DOHH2 (cell line): Measurements from ENCODE around the gene IST1.
"Not testable (repeated sequence)": the region's sequence is repeated elsewhere in the genome, so short reads cannot be mapped to it uniquely, and the experiment has no call there.

ENCODE experiments used
- H3F3A ChIP-seq: fragments of 200-600 bp; sonication (generic), shearing (Covaris generic); 2 replicates; pipeline ENCODE4 v1.6.0; 2016; ENCODE audit warnings: antibody characterized with exemption, mild to moderate bottlenecking; ENCODE audit not compliant: control insufficient read depth, insufficient read depth
- H3K27ac ChIP-seq: fragments of 200-600 bp; sonication (generic); 2 replicates; pipeline ENCODE4 v1.5.1; 2014; ENCODE audit warnings: low read depth, mild to moderate bottlenecking, low read length, moderate library complexity
- H3K27me3 ChIP-seq: fragments of 200-600 bp; sonication (generic); 2 replicates; pipeline ENCODE4 v1.6.1; 2014; ENCODE audit warnings: mild to moderate bottlenecking, low read length, mixed read lengths; ENCODE audit not compliant: control insufficient read depth
- H3K36me3 ChIP-seq: fragments of 200-600 bp; sonication (generic); 2 replicates; pipeline ENCODE4 v1.6.1; 2014; ENCODE audit warnings: mild to moderate bottlenecking, low read length, moderate library complexity, mixed read lengths; ENCODE audit not compliant: control insufficient read depth
- H3K4me1 ChIP-seq: fragments of 200-600 bp; sonication (generic); 2 replicates; pipeline ENCODE4 v1.6.1; 2014; ENCODE audit warnings: mild to moderate bottlenecking, low read length, mixed read lengths; ENCODE audit not compliant: control insufficient read depth
- H3K4me2 ChIP-seq: fragments of 200-600 bp; sonication (generic); 2 replicates; pipeline ENCODE4 v1.6.0; 2014; ENCODE audit warnings: mild to moderate bottlenecking, low read length, moderate library complexity
- H3K4me3 ChIP-seq: fragments of 200-600 bp; sonication (generic); 2 replicates; pipeline ENCODE4 v1.5.1; 2014; ENCODE audit warnings: mild to moderate bottlenecking, low read length, mixed read lengths
- H3K79me2 ChIP-seq: fragments of 200-600 bp; sonication (generic); 2 replicates; pipeline ENCODE4 v1.6.1; 2014; ENCODE audit warnings: mild to moderate bottlenecking, low read length, mixed read lengths; ENCODE audit not compliant: control insufficient read depth
- H3K9me2 ChIP-seq: fragments of 200-600 bp; sonication (generic); replicated peaks from 2 replicates; pipeline ENCODE4 v1.6.1; 2014; ENCODE audit warnings: mild to moderate bottlenecking, low read length, mixed read lengths; ENCODE audit not compliant: control insufficient read depth
- H3K9me3 ChIP-seq: fragments of 200-600 bp; sonication (generic); 2 replicates; pipeline ENCODE4 v1.6.1; 2014; ENCODE audit warnings: antibody characterized with exemption, low read length, mixed read lengths; ENCODE audit not compliant: control insufficient read depth, insufficient read depth
- H4K20me1 ChIP-seq: fragments of 200-600 bp; sonication (generic); 2 replicates; pipeline ENCODE4 v1.6.0; 2014; ENCODE audit warnings: low read depth, mild to moderate bottlenecking, antibody characterized with exemption, low read length, moderate library complexity; ENCODE audit not compliant: control insufficient read depth, insufficient read depth
- EZH2phosphoT487 ChIP-seq: fragments of 200-600 bp; sonication (generic); IDR thresholded peaks from 2 replicates; pipeline ENCODE4 v1.6.1; 2017; ENCODE audit warnings: borderline replicate concordance, mild to moderate bottlenecking, antibody characterized with exemption, low read length, moderate library complexity, mixed read lengths
- TF ChIP-seq, protein P1 (sequence below): fragments of 200-600 bp; sonication (generic); IDR thresholded peaks from one replicate; pipeline ENCODE4 v1.5.1; 2014; ENCODE audit warnings: antibody characterized with exemption, mild to moderate bottlenecking, low read depth, low read length; ENCODE audit not compliant: poor library complexity, severe bottlenecking

IST1 gene

GRCh38 chr16:71903608-71904007 lies 8.3 kb downstream of the IST1 start:
- no peak overlapping the region for H3K4me2 ChIP-seq
- peaks cover 36% of the 10 kb centered on the region for H4K20me1 ChIP-seq
- no peaks in the 10 kb centered on the region for H3K9me3 ChIP-seq
- H3K27ac ChIP-seq: no peak overlapping the region
- peaks cover 4% of the 10 kb centered on the region for H3F3A ChIP-seq
- H3K4me3 ChIP-seq: no peak overlapping the region
- TF ChIP-seq, protein P1, sequence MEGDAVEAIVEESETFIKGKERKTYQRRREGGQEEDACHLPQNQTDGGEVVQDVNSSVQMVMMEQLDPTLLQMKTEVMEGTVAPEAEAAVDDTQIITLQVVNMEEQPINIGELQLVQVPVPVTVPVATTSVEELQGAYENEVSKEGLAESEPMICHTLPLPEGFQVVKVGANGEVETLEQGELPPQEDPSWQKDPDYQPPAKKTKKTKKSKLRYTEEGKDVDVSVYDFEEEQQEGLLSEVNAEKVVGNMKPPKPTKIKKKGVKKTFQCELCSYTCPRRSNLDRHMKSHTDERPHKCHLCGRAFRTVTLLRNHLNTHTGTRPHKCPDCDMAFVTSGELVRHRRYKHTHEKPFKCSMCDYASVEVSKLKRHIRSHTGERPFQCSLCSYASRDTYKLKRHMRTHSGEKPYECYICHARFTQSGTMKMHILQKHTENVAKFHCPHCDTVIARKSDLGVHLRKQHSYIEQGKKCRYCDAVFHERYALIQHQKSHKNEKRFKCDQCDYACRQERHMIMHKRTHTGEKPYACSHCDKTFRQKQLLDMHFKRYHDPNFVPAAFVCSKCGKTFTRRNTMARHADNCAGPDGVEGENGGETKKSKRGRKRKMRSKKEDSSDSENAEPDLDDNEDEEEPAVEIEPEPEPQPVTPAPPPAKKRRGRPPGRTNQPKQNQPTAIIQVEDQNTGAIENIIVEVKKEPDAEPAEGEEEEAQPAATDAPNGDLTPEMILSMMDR: no peak
- no peak for TF ChIP-seq EZH2phosphoT487
- H3K79me2 ChIP-seq: peaks cover 100% of the 10 kb centered on the region
- H3K27me3 ChIP-seq: no peaks in the 10 kb centered on the region
- H3K36me3 ChIP-seq: peaks cover 31% of the 10 kb centered on the region
- H3K4me1 ChIP-seq: peaks cover 40% of the 10 kb centered on the region
- no peaks in the 10 kb centered on the region for H3K9me2 ChIP-seq

- H3K79me2 ChIP-seq: peaks cover 100% of the 10 kb centered on the region
- H3K4me2 ChIP-seq: no peak overlapping the region
- H3K27me3 ChIP-seq: no peaks in the 10 kb centered on the region
- H4K20me1 ChIP-seq: peaks cover 38% of the 10 kb centered on the region
- H3K9me2 ChIP-seq: no peaks in the 10 kb centered on the region
- H3K4me1 ChIP-seq: peaks cover 35% of the 10 kb centered on the region
- TF ChIP-seq EZH2phosphoT487: no peak
- TF ChIP-seq, protein P1: no peak
- H3K36me3 ChIP-seq: peaks cover 31% of the 10 kb centered on the region
- no peaks in the 10 kb centered on the region for H3K9me3 ChIP-seq
- no peak overlapping the region for H3K4me3 ChIP-seq
- peaks cover 2% of the 10 kb centered on the region for H3F3A ChIP-seq
- H3K27ac ChIP-seq: no peak overlapping the region
These were observed 8.9 kb downstream of the IST1 start for GRCh38 chr16:71904239-71904638.

- not testable (repeated sequence) for H3K9me2 ChIP-seq, H3K27ac ChIP-seq, H3F3A ChIP-seq, H3K4me2 ChIP-seq, H3K9me3 ChIP-seq, H3K4me3 ChIP-seq, H3K27me3 ChIP-seq
- Histone ChIP-seq H3K4me1 (peaks cover 21% of the 10 kb centered on the region), H3K36me3 (peaks cover 40% of the 10 kb centered on the region), H3K79me2 (peaks cover 100% of the 10 kb centered on the region), H4K20me1 (peaks cover 47% of the 10 kb centered on the region)
These were observed 10.4 kb downstream of the IST1 start for GRCh38 chr16:71905765-71906164.

DNA sequence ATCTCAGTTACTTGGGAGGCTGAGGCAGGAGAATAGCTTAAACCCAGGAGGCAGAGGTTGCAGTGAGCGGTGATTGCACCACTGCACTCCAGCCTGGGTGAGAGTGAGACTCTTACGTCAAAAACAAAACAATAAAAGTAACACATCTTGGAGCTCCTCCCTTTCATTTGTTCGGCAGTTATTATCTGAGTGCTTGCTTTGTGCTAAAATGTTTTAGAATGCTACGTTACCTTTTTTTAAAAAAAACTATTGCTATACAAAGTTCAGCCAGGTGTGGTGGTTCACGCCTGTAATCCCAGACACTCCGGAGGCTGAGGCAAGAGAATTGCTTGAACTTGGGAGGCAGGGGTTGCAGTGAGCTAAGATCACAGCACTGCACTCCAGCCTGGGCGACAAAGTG lies 15.8 kb downstream of the IST1 start:
- Histone ChIP-seq H3K9me2 (no peaks in the 10 kb centered on the region), H3K4me2 (no peak overlapping the region), H3K36me3 (peaks cover 58% of the 10 kb centered on the region), H3K27ac (no peak overlapping the region), H3K79me2 (peaks cover 100% of the 10 kb centered on the region), H3K9me3 (no peaks in the 10 kb centered on the region), H3K4me3 (no peak overlapping the region), H3F3A (peaks cover under 1% of the 10 kb centered on the region; the same call in 1 of the 2 replicates), H3K4me1 (no peaks in the 10 kb centered on the region), H4K20me1 (peaks cover 39% of the 10 kb centered on the region), H3K27me3 (no peaks in the 10 kb centered on the region)
- TF ChIP-seq EZH2phosphoT487: no peak
- TF ChIP-seq, protein P1: no peak
